NCI-H1694 (cell line): Measurements from ENCODE around the gene GLIPR1L1.
A peak's percentile ranks its signal among the peaks of the same experiment; 100 is the strongest.

ENCODE experiments used
- DNase-seq: peaks from one replicate; lab custom pipeline; 2025; lab: John Stamatoyannopoulos, UW

The GLIPR1L1 gene

GRCh38 chr12:75350413-75350812 lies 15.9 kb downstream of the GLIPR1L1 start:
- DNase-seq, result no peak

GRCh38 chr12:75354011-75354410 lies 19.5 kb downstream of the GLIPR1L1 start:
- DNase-seq, result no peak

GRCh38 chr12:75360920-75361319 lies 26.4 kb downstream of the GLIPR1L1 start:
- DNase-seq, result no peak

GRCh38 chr12:75361408-75361807 lies 26.9 kb downstream of the GLIPR1L1 start:
- no peak for DNase-seq

DNA sequence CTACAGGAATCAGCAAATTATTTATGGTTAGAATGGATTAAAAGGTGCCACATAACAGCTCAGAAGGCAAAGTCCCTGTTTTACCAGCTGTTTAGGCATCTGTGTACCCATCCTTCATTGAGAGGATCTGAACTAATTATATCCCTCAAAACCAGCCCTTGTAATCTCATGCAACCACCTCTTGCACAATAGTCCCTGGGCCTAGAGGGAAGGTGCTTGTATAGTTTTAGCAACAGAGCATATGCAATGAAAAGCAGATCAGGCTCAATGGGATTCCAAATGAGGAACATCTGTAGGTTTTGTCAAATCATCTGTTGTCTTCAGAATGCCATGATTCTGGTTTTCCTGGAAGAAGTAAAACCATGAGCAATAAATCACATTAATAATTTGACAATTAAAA lies 30.4 kb downstream of the GLIPR1L1 start:
- DNase-seq, result no peak

- DNase-seq, result no peak
Measured at GRCh38 chr12:75366629-75367028, 32.2 kb downstream of the GLIPR1L1 start.

DNA sequence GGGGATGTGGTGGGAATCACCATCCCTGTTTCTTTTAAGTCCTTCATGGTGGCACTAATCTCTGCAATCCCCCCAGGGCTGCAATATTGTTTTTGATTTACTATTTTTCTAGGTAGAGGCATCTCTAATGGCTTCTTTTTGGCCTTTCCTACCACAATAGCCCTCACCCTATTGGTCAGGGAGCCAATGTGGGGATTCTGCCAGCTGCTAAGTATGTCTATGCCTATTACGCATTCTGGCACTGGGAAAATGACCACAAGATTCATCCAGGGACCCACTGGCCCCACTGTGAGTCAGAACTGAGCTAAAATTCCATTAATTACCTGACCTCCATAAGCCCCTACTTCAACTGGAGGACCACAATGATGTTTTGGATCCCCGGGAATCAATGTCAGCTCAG lies 40.5 kb downstream of the GLIPR1L1 start:
- no peak for DNase-seq

DNA sequence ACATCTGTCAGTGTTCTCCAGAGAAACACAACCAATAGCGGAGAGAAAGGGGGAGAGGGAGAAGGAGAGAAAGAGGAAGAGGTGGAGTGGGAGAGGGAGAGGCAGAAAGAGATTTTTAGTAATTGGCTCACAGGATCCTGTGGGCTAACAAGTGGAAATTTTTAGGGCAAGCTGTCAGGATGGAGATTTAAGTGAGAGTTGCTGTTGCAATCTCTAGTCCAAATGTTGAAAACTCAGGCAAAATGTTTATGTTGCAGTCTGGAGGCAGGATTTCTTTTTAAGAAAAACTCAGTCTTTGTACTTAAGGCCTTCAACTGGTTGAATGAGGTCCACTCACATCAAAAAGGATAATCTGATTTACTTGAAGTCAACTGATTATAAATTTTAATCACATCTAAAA lies 43.9 kb downstream of the GLIPR1L1 start:
- DNase-seq, result no peak

DNA sequence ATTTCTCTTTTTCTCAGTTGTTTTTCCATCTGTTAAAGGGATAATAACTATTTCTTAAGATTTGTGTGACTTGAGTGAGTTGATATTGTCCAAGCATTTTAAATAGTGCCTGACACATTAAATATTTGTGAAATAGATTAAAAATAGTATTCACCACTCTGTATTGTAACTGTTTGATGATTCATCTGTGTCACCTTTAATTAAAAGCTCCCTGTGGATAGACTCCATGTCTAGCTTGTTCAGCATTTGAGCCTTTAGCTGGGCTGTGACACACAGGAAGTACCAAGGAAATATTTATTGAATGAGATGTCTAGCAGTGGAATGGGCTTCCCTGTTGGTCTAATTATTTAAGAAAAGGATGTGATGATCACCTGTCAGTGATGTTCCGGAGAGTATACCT lies 54.6 kb downstream of the GLIPR1L1 start:
- no peak for DNase-seq

GRCh38 chr12:75389706-75390105 lies 55.2 kb downstream of the GLIPR1L1 start:
- no peak for DNase-seq

DNA sequence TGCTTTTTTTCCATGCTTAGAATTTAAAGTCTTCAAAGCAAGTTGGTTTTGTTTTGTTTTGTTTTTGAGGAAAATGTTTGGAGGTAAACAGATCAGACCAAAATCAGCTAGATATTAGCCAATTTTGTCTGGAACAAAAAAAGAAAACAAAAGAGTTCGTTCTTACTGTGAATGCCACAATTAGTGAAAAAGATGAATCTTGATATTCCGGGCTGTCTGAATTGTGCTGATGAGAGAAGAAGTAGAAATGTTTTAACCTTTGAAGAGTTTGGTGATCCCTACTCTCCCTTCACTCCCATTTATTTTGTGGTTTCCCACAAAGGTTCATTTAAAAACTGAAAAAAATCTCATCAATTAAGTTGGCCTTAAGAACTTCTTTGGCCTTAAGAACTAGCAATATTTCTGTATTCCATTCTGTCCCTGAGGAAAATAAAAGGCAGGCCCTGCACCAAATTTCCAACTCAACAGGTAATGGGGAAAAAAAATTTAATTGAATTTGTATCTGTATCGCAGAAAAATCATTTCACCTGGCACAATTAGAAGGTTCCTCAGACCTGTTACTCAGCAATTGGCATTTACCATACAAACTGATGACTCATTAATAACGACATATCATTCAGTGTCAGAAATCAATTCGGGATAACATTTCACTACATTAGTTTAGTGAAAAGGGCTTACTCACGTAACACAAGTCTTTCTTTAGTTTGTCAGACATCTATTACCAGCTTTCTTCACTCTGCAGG lies 55.9 kb downstream of the GLIPR1L1 start:
- no peak for DNase-seq

DNA sequence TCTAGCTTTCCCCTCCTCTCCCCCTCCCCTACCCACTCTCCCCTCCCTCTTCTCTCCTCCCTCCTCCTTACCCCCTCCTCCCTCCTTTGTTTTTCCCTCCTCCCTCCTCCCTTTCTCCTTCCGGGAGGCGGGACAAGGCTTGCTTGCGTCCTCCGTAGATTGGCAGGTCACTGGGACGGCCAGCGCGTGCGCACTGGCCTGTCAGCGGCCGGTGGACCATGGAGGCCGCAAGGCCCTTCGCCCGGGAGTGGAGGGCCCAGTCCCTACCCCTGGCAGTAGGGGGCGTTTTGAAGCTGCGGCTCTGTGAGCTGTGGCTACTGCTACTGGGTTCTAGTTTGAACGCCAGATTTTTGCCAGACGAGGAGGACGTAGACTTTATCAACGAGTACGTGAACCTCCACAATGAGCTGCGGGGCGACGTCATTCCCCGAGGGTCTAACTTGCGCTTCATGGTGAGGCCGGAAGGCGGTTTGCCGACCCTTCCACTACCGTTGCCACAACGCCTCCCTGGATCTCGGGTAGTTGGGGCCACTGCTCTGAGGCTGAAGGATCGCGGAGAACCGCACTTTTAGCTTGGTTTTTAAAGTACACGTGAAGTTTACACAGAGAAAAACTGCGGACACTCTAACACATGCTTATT lies 56.5 kb downstream of the GLIPR1L1 start, which contains the start of gene GLIPR1L2:
Gene GLIPR1L2, plus strand, starts transcription at position 191 of the 640 bp plus-strand sequence. Its CDS starts 28 bp downstream, at position 219.
- peak; percentile 52 for DNase-seq

- no peak for DNase-seq
Measured at GRCh38 chr12:75404231-75404630, 69.8 kb downstream of the GLIPR1L1 start.

GRCh38 chr12:75407683-75408082 lies 73.2 kb downstream of the GLIPR1L1 start:
- no peak for DNase-seq

- no peak for DNase-seq
Measured at GRCh38 chr12:75409830-75410229, 75.4 kb downstream of the GLIPR1L1 start.

- DNase-seq, result no peak
Measured at GRCh38 chr12:75414671-75415070, 80.2 kb downstream of the GLIPR1L1 start.

GRCh38 chr12:75419841-75420240 lies 85.4 kb downstream of the GLIPR1L1 start:
- DNase-seq, result no peak
